HT-29 (cell line): ENCODE data around the gene PLEKHA5. TPM values are rescaled to one million over a fixed set of nuclear protein-coding genes. Genes with fewer than 3 reads are reported as not detected.
"Not testable (repeated sequence)": the region's sequence is repeated elsewhere in the genome, so short reads cannot be mapped to it uniquely, and the experiment has no call there.

ENCODE experiments used
- DNase-seq: peaks from one replicate; pipeline ENCODE4 v3.0.0-alpha.2; 2015; ENCODE audit warnings: low spot score
- total RNA-seq: library from RNA; depleted of rRNA; stranded (reverse); fragments of >200 nt; shearing (Covaris generic); gene quantifications from 2 replicates; pipeline ENCODE4 v1.2.3, GENCODE V29; 2014

The PLEKHA5 gene
- total RNA-seq, 1 experiment from 2014 or later: 19.9 TPM

DNA sequence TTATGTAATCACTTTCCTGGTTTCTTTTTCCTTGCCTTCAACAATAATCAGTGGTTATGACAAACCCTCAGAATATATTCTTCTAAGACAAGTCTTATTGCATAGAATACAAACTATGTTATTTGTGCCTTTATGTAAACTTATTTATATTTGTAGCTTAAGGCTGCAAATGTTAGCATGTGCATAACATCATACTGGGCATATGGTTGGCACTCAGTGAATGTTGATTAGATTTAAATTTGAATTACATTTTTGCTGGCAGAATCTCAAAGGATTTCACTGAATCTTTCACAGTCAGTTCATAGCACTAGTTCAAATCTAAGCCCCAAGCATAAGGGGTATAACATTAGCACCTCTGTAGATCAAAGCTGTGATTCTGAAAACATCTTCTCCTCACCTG is 196.6 kb downstream of the PLEKHA5 start:
- DNase-seq: no peak

DNA sequence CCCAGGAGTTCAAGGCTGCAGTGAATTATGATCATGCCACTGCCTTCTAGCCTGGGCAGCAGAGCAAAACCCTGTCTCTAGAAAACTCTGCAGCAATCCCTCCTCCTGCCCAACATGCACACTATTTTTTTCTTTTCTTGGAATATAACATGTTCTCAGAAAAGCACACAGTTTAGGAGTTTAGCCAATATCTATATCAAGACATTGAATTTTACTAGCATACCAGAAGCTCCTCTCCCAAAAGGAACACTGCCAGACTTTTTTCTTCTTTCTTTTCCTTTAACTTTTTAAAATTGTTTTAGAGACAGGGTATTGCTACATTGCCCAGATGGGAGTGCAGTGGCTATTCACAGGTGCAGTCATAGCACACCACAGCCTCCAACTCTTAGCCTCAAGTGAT is 202.7 kb downstream of the PLEKHA5 start:
- no peak for DNase-seq

DNA sequence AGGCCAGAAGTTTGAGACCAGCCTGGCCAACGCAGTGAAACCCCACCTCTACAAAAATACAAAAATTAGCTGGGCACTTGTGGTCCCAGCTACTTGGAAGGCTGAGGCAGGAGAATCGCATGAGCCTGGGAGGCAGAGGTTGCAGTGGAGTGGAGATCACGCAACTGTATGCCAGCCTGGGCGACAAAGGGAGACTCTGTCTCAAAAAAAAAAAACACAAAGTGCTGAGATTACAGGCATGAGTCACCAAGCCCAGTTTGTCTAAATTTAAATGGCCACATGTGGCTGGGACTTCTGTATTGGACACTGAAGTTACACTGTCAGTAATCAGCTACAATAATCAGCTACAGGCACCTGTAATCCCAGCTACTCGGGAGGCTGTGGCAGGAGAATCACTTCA is 208.9 kb downstream of the PLEKHA5 start:
- no peak for DNase-seq

DNA sequence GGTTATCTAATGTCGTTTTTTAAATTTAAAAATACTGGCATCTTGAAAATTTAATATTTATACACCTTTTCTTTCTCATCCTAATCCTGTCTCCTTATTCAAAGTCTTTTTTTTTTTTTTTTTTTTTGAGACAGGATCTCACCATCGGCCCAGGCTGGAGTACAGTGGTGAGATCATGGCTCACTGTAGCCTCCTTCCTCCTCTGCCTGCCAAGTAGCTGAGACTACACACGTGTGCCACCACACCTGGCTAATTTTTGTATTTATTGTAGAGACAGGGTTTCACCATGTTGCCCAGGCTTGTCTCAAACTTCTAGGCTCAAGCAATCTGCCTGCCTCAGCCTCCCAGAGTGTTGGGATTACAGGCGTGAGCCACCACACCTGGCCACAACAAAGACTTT is 221.3 kb downstream of the PLEKHA5 start:
- DNase-seq: not testable (repeated sequence)

DNA sequence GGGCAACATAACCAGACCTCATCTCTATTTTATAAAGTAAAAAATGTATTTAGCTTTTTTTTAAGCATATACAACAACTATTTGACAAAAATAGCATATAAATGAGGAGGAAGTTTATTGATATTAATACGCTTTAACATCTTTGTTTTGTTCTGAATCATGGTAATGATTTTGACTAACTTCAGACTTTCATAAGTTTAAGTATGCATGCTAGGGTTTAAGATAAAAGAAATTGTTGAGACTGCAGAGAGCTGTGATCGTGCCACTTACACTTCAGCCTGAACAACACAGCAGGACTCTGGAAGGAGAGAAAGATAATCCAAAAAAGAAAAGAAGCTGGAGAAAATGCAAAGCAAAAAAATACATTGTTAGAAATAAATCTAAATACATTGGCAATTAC is 221.8 kb downstream of the PLEKHA5 start:
- DNase-seq: no peak

DNA sequence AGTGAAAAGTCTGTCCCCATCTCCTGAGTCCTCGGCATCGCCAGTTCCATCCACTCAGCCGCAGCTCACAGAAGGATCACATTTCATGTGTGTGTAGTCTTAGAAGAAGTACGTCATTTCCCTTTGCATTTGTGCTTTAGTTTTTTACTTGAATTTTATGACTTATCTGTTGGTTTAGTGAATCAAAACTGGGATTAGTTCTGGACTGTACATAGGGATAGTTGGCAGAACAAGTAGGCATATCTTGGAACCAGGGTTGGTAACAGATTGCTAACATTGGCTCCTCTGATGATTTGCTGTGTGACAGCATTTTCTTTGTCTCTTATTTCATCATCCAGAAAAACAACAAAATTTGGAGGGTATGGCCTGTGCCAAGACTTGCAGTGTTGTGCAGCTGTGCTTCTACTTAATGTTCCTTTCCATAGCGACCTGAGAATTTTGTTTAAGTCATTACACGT is 240.2 kb downstream of the PLEKHA5 start:
- DNase-seq: no peak

DNA sequence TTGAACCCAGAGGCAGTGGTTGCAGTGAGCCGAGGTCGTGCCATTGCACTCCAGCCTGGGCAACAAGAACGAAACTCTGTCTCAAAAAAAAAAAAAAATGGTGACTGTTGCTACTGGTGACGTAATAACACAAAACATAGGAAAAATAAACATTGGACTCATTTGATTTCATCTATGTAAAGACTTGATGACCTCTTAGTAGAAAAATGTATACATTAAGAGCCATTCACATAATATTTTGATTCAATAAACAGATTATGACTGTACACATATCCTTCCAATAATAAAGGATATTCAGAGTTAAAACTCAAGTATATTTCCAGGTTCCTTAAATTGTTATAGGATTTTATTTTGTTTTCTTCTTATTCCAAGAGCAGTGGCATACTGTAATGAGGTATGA is 244.1 kb downstream of the PLEKHA5 start:
- peak; percentile 2 for DNase-seq

DNA sequence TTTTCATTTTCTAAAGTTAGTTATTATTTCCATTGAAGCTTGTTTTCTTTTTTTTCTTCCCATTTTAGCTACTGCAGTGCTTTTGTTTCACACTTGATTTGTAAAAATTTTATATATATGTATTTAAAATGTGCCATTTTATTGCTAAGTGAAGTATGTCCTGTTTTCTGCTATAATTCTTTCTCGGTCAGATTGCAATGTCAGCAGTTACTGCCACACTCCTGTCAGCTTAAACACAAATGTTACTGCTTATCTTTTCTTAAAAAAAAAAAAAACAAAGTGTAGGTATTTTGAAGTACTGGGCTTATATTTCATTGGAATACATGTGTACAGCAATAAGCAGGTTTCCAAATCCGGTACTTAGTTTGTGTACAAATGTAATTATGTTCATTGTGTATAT is 246.4 kb downstream of the PLEKHA5 start:
- DNase-seq: no peak

DNA sequence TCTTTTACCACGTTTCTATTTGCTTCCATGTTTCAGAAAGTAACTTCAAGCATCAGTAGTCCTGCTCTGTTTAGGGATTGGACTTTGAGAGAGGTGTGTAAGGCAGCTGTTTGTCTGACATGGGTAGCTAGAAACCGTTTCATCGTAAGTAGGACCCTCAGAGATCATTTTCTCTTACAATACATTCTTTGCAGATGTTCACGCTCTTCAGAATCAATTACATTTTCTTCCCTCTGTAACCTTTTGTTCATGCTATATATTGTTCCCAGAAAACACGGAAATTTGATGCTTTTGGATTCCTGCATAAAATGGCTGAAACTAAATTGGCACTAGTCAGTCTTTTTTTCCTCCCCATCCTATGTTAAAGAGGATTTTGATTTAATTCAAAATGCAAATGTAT is 247.2 kb downstream of the PLEKHA5 start:
- no peak for DNase-seq

DNA sequence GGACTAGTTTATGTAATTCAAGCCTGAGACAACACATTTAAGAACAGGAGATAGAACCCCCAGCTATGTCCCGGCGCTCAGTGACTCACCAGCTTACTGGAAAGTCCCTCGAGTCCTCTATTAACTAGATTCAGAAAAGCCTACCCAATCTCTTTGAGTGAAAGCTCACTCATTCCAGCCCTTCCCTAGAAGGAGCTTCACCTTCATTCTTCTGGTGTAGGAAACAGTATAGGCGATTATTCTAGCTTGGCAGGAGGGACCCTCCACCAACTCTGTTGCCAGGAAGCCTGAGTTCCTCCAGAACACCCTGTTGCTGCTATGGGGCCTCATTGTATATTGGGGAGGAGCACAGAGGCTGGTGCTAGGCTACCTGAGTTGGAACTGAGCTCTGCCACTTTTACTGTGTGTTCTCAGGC is 252.6 kb downstream of the PLEKHA5 start:
- peak; percentile 39 for DNase-seq

DNA sequence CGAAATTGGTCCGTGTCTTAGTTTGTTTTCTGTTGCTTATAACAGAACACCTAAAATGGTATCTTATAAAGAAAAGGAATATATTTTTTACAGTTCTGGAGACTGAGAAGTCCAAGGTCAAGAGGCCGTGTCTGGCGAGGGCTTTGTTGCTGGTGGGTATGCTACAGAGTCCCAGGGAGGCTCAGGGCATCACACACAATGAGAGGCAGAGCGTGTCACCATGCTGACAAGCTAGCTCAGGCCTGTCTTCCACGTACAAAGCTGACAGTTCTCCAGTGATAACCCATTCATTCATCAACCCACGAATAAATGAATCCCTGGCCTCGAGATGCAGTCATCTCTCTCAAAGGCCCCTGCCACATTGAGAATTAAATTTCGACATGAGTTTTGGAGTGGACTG is 253.0 kb downstream of the PLEKHA5 start:
- no peak for DNase-seq

DNA sequence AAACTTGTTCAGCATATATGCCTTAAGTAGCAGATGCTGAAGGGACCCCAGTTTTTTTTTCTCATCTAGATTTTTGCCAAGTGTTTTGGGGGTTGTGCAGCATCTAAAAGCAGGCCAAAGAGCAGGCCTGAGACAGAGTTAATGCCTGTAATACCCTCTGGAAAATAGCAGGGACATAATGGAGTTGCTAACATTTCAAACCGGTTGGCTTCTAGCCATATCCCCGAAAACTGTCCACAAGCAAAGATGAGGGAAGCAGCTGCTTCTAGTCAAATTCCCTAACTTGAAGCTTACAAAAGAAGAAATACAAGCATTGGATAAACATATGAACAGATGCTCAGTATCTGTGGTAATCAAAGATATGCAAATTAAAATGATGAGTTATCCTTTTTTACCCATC is 257.6 kb downstream of the PLEKHA5 start:
- DNase-seq: no peak

DNA sequence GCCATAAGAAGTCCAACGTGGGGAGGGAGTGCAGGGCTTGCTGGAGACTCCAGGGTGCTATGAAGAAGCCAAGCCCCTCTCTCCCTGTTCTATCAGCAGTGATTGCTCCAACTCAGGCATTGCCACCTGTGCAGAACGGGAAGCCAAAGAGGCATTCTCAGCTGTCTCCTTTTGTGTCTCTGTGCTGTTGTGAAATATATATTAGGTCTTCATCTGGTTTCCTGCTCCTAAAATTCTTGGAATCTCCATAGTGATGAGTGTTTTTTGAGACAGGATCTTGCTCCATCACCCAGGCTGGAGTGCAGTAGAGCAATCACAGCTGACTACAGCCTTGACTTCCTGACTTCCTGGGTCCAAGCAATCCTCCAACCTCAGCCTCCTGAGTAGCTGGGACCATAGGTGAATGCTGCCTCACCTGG is 258.6 kb downstream of the PLEKHA5 start:
- DNase-seq: no peak

DNA sequence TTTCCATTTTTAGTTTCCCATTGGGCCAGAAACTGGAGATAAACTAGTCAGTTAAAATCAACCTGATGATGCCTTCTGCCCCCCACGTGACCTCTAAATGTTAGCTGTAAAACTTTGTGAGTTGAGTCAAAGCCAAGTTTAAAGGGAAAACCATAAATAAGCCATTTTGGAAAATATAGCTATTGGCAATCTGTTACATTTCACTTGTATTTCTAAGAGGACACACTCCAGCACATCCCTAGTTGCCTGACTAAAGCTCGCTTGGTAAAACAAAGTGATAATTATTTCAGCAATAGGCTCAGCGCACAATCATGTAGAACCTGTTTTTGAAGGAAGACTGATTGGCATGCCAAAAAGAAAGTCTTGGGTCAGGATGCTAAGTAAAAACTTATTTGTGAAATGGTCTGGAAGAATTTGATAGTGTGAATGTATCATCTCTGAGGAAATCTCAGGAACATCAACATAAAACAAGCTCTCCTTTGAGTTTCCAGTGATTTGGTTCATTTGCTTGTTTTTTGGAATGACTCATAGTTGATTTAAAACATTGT is 260.6 kb downstream of the PLEKHA5 start:
- DNase-seq: no peak

DNA sequence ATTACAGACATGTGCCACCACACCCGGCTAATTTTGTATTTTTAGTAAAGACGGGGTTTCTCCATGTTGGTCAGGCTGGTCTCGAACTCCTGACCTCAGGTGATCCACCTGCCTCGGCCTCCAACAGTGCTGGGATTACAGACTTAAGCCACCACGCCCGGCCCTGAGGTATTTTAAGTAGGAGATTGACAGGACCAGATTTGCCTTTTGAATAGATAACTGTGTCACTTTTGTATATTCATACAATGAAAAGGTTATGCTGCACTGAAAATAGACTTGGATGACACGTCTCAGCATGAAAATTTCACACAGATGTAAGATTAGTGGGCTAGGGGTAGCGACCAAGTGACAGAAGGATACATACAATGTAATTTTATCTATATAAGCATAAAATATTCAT is 263.1 kb downstream of the PLEKHA5 start:
- DNase-seq: not testable (repeated sequence)

DNA sequence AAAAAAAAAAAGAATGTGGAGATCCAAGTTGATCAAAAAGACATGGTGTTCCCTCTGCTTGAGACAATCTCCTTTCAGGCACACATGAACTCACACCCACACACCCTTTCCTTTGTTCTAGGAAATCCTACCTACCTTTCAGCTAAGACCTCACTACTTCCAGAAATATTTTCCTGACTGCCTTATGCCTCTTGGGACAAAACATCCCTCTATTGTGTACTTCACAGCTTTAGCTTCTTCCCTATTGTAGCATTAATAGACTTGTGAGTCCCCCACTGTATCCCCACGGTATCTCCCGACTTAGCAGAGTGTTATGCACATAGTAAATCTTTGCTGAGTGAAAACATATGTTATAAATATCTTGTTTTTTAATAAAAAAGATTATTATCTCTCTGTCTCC is 264.9 kb downstream of the PLEKHA5 start:
- no peak for DNase-seq

DNA sequence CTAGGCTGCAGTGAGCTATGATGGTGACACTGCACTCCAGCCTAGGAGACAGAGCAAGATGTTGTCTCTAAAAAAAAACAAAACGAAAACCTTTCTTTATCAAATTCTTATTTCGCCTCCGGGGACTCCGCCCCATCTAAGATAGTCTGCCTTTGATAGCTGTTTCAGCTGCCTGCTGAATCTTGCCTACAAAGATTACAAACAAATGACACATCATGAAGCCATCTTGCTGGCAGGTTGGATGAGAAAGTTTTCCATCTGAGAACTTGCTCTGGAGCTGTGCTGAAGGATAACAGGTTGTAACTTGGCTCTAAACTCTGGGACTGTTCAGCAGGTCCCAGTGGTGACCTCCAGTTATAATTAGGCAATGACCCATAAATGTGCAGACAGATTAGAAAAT is 268.0 kb downstream of the PLEKHA5 start:
- no peak for DNase-seq

DNA sequence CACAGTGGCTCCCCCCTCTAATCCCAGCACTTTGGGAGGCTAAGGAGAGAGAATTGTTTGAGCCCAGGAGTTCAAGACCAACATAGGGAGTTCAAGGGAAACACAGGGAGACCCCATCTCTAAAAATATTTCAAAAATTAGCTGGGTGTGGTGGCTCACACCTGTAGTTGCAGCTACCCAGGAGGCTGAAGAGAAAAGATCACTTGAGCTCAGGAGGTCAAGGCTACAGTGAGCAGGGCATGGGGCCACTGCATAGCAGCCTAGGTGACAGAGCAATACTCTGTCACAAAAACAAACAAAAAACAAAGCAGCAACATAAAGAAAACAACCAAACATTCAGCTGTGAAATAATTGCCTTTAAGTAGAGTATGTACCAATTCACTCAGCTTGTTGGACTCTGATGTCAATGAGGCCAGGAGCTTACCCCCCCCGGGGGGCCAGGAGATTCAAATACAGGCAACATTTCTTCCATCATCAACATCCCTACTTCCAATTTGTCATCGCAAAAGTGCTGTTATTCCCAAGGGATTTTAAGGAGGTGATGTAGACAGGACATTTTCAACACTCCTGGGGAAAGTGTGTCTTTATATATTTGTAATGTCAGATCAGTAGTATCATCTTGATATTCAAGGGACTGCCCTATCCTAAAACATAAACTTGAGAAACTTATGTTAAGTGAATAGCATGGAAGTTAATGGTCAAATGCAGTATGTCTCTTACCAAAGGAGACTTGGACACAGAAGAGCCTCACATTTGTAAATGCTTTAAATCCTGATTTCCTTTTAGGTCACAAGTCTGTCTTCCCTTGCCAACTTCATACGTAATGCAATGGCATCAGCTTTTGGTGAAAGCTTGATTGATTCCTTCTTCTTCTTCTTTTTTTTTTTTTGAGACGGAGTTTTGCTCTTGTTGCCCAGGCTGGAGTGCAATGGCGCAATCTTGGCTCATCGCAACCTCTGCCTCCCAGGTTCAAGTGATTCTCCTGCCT is 269.1 kb downstream of the PLEKHA5 start:
- no peak for DNase-seq

DNA sequence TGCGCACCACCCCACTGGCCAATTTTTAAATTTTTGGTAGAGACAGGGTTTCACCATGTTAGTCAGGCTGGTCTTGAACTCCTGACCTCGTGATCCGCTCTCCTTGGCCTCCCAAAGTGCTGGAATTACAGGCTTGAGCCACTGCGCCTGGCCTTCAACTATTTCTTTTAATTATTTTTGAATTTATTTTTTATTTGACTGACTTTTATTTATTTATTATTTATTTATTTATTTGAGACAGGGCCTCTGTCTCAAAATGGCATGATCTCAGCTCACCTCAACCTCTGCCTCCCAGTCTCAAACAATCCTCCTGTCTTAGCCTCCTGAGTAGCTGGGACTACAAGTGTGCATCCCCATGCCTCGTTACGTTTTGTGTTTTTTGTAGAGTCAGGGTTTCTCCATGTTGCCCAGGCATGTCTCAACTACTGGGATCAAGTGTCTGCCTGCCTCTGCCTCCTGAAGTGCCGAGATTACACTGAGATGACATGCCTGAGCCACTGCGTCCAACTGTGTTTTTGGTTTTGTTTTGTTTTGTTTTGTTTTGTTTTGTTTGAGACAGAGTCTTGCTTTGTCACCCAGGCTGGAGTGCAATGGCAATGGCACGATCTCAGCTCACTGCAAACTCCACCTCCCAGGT is 271.2 kb downstream of the PLEKHA5 start:
- not testable (repeated sequence) for DNase-seq

DNA sequence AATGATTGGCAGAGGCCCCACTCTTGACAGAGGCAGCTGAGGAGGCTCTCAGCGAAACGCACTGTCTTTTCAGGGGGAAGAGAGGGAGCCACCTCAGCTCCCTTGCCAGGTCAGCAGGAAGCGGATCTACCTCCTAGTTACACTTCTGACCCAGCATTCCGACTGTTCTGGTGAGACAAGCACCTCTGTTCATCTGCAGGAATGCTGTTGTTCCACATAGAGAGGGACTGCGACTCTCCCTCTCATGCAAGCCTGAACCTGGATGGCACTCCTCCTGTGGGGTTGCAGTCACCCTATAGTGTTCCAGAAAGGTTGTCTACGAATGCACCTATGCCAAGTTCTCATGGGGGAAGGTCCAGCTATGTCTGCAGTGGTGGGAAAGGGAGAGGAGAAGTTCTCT is 272.7 kb downstream of the PLEKHA5 start:
- no peak for DNase-seq

DNA sequence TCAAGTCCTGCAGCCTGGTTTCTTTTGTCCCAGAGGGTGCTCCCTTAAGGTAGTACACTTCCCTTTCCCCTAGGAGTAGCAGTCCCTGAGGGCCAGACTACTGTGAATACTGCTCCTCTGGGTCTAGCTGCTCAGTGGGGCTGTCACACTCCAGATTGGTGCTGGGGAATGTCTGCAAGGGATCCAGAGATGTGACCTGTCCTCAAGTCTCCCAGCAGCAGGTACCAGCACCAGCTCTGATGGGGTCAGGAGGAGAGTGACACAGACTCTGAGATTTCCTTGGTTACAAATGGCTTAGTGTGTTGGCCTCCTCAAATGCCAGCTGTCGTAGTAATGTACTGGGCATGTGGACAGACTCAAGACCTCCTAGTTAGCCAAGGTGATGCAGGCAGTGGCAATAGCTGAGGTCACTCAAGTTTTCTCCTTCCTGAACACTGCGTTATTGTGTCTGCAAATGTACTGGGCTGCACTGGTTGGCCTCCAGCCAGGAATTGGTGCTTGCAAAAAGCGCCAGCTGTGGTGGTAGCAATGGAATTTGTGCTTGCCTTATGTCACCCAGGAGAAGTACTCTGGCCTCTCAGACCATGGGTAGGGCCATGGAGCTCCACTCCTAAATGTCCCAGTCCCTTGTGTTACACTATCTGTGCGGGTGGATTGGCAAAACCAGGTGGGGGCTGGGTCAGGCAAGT is 273.4 kb downstream of the PLEKHA5 start:
- peak; percentile 52 for DNase-seq
